GM10266 (cell line): ENCODE measurements around the gene P3R3URF.

Experiments used
- DNase-seq: peaks from one replicate; pipeline ENCODE4 v3.0.0; 2012; ENCODE audit errors: extremely low spot score
- TF ChIP-seq, protein P1 (sequence below): IDR thresholded peaks from 2 replicates; pipeline ENCODE4 v1.5.1; 2012; ENCODE audit warnings: mild to moderate bottlenecking, low read depth; ENCODE audit not compliant: control insufficient read depth, insufficient read depth; ENCODE audit errors: missing control alignments

P3R3URF gene

DNA sequence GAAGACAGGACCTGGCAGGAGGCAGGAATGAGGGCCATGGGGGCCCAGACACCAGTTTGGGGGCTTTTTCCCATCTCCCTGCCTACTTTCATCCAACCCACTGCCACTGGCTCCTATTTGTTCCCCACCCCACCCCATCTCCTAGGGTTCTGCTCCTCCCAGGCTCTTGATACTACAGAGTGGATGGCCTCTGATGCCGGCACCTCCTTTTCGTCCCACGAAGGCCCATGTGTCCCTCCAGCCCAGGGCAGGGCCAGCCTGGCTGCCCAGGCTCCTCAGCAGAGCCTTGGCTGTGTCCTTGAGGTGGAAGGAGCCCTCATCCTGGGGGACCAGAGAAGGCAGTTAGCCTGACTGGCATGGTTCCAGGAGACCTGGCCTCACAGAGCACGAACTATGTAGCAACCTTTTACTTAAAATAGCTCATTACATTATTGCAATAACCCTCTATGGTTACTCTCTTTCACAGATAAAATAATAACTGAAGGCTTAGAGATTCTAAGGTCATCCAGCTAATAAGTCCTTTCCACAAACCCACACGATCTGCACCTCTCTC, 18.4 kb upstream of the P3R3URF start:
- no peak for DNase-seq
- TF ChIP-seq, protein P1, sequence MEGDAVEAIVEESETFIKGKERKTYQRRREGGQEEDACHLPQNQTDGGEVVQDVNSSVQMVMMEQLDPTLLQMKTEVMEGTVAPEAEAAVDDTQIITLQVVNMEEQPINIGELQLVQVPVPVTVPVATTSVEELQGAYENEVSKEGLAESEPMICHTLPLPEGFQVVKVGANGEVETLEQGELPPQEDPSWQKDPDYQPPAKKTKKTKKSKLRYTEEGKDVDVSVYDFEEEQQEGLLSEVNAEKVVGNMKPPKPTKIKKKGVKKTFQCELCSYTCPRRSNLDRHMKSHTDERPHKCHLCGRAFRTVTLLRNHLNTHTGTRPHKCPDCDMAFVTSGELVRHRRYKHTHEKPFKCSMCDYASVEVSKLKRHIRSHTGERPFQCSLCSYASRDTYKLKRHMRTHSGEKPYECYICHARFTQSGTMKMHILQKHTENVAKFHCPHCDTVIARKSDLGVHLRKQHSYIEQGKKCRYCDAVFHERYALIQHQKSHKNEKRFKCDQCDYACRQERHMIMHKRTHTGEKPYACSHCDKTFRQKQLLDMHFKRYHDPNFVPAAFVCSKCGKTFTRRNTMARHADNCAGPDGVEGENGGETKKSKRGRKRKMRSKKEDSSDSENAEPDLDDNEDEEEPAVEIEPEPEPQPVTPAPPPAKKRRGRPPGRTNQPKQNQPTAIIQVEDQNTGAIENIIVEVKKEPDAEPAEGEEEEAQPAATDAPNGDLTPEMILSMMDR: no peak

DNA sequence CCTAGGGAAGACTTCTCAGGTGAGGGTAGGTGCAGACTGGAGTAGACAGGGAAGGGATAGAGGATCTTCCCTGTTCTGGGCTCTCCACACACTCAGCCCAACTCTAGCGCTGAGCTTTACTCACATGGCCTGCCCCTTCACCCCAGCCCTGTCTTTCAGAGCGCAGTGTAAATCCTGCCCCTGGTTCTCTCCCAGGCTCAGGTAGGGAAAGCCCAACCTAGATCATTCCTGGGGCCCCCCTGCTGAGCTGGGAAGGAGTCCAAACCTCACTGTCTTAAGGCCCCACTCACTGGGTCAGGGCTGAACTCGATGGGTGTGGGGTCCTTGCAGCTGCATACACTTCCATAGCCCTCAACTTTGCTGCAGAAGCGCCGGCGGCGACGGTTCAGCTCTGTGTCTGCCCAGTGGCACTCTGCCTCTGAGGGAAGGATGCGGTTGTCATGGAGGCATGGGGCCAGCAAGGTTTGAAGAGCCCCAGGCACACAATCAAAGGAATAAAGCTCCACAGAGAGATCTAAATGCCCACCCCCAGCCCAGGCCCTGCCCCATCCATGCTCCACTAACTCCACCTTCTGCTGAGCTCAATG, 17.8 kb upstream of the P3R3URF start:
- DNase-seq: no peak
- TF ChIP-seq, protein P1: no peak

DNA sequence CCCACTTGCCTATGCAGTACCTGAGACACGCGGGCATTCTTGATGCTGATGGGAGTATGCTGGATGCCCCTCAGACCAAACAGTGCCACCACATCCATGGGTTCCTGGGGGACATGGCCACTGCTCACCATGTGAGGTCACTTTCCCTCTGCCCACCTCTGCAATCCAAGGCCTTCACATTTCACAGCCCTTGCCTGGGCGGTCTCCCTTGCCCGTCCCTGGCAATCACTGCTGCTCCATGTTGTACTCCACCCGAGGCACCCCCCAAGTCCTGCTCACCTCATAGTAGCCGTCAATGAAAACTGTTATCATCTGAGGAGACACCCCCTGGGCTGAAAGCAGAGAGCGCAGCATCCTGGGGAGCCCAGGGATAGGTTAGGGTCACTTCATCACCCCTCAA, 17.0 kb upstream of the P3R3URF start:
- TF ChIP-seq, protein P1: no peak
- DNase-seq: no peak

DNA sequence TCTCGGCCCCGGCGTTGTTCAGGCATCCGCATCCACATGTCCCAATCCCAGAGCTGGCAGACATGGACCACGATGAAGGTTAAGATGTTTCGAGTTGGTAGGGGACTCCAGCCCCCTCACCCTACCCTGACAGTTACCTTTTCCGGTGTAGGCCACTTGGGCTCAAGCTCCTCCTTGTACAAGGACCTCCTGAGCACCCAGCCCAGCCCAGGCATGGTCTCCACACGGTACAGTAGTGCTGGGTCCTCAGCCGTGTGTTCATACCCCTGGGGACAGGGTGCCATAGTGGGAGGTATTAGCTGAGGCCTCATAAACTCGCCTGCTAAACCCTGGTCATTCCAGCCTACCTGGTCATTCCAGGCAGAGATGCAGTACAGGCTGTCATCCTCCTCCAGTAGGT, 15.9 kb upstream of the P3R3URF start:
- no peak for DNase-seq
- TF ChIP-seq, protein P1: no peak

DNA sequence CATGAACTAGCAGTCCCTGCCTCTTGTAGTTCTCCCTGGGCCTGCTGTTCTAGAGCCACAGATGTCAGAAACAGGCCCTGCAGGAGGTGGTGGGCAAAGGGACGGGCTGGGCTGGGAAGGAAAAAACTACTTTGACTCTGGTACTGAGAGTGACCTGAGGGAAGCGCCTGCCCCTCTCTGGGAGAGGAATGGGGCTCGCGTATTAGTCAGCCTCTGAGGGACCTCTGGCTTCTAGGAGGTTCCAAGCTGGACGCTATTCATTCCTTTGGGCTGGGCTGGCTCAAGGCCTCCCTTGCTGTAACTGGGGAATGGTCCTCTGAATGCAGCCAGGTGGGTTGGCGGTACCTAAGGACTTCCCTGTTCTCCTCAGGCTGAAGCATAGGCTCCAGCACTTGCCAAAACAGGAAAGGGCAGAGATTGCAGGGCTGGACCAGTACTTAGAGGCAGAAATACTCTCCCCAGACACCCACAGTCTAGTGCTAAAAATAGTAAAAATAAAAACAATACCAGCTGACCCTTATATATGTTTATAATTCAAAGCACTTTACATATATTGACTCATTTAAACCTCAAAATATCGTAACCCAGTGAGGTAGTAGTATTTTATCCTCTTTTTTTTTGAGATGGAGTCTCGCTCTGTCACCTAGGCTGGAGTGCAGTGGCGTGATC, 14.9 kb upstream of the P3R3URF start:
- no peak for DNase-seq
- TF ChIP-seq, protein P1: no peak

DNA sequence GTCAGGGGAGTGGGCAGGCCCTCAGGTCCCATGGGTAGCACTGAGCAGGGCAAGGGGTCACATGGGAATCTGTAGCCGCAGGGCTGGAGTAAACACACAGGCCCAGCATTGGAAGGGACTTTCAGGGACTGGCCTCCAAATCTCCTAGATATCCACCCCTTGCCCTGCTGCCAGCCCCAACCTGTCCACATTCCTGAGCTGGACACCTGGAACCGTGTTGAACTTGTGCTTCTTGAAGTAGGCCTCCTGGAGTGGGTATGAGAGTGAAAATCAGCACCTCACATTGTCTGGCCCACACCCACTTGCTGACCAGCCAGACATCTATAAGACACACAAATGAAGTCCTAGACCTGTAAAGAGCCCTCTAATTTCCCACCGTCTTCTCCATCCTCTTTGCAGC, 14.3 kb upstream of the P3R3URF start:
- no peak for DNase-seq
- TF ChIP-seq, protein P1: no peak
